Putamen (tissue), 1 donor: Measurements from ENCODE around the gene OGT.
"Not testable (repeated sequence)": the region's sequence is repeated elsewhere in the genome, so short reads cannot be mapped to it uniquely, and the experiment has no call there.

Source experiments
- DNase-seq: peaks from one replicate; pipeline ENCODE4 v3.0.0-alpha.2; 2016; ENCODE audit warnings: low spot score

The OGT gene

DNA sequence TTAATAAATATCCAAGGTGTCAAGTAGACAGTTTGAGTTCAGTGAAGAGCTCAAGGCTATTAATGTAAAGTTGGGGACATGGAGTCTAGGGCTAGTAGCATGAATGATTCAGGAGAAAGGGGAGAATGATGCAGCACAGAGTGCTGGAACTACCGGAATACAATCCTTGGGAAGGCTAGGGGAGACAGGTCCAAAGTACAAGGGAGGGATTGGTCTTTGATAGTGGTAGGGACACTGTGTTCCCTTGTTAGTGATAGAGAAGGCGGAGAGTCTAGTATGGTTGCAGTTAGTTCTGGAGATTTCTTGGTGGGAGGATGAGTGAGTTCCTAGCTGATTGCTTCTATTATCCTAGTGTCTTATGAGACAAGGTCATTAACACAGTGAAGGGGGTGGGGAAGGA, 54.0 kb downstream of the OGT start:
- DNase-seq = no peak

DNA sequence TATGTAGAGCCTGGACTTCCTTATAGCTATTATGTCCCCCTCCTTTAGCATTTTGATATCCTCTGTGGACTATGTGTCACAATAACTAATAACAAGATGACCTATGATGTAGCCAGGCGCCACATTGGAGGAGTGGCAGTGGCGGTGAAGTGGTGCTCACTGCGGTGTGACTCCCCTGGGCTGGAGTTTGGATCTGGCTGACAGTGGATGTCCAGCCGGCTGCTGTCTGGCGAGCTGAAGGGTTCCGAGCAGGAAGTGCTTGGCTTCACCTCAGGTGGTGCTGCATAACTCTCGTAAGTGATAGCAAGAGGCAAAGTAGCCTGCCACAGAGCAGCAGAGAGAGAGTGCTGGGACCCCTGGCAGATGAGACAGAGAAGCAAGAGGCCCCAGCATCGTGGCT, 60.3 kb downstream of the OGT start:
- not testable (repeated sequence) for DNase-seq

DNA sequence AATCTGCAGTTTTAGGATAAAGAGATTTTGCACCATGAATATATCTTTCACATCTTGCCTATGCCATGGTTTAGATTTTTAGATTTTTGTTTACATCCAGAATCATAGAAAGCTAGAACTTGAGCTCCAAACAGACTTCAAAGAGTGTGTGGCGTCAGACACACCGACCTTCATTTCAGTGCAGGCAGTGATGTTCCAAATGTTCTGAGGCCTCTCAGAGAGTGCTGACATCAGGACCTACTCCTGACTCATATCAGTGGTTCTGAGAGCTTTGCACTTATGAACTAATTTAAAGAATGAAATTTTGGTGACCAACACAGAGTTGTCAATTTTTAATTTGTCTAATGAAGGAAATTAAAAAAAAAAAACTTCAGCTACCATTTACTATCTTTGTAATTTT, 67.1 kb downstream of the OGT start:
- no peak for DNase-seq

- no peak for DNase-seq
These were observed 70.7 kb downstream of the OGT start for GRCh38 chrX:71603618-71604017.

- DNase-seq = no peak
These were observed 71.2 kb downstream of the OGT start for GRCh38 chrX:71604141-71604540.

DNA sequence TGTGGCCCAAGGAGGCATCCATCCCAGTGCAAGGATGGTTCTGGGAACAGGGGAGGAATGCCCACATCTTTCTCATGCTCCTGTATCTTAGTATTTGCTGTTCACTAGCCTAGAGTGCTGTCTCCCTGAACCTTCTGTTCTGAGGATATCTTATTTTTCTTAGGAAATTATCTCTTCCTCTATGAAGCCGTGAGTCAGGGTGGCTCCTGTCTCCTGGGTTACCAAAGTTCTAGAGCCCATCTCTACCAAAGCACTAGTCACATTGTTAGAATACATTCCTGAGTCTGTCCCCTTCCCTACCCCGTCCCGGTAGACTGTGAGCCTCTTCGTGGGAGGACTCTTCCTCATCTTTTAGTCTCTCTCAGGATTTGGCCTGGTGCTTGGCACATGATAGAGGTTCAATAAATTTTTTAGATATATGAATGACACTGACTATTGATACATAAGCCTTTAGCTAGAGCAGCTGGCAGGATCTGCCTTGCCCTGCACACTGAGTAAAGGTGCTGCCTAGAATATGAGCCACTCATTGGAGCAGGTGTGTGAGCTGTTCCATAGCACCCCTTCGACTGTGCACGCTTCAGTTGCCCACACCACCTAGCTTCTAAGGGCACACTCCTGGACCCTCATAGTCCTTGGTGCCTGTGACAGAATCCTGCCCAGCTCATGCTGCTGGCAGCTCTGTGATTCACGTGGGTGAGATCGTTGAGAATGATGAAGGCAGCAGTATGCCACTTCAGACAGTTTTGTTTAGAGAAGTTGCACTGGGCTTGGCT, 72.1 kb downstream of the OGT start:
- DNase-seq = no peak

- DNase-seq = no peak
These were observed 73.8 kb downstream of the OGT start for GRCh38 chrX:71606536-71607216.

- DNase-seq = no peak
These were observed 74.6 kb downstream of the OGT start for GRCh38 chrX:71607488-71607887.

DNA sequence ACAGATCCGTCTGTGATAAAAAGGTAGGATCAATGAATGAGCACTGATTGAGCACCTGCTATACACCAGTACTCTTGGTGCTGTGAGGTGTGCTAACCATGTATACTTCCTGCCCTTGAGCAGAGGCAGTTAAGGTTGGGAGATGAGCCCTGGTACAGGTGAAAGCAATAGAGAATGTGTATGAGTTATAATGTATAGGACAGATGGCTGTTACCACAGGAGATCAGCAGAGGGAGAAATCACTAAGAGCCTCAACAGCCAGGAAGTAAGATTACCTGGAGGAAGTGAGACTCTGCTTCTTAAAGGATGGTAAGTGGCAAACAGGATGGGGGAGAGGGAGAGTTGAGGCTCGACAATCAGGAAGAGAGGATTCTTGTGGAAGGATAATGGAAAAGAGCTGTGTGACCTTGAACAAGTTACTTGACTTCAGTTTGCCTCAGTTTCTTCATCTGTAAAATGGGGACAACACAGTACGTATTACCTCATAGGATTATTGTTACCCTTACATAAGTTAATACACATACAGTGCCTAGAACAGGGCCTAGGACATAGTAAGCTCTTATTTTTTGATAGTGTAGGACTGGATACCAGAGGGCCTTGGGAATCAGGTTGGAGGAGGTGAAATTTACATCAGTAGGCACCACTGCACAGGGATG, 76.3 kb downstream of the OGT start:
- no peak for DNase-seq

- DNase-seq = not testable (repeated sequence)
These were observed 78.8 kb downstream of the OGT start for GRCh38 chrX:71611736-71612135.

DNA sequence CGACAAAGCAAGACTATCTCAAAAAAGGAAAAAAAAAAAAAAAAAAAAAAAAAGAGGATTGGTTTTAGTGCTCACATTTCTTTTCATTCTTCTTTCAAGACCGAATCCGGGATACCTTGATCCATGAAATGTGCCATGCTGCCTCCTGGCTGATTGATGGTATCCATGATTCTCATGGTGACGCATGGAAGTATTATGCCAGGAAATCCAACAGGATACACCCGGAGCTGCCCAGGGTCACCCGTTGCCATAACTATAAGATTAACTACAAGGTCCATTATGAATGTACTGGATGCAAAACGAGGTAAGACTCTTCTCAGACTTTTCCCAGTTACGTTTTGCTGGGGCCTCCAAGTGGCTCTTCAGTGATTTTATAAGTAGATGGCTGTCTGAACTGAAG, 79.4 kb downstream of the OGT start:
- no peak for DNase-seq

- no peak for DNase-seq
These were observed 82.2 kb downstream of the OGT start for GRCh38 chrX:71615056-71615455.

GRCh38 chrX:71615954-71616353, 83.0 kb downstream of the OGT start:
- DNase-seq = no peak

GRCh38 chrX:71616672-71617529, 84.0 kb downstream of the OGT start:
- no peak for DNase-seq

DNA sequence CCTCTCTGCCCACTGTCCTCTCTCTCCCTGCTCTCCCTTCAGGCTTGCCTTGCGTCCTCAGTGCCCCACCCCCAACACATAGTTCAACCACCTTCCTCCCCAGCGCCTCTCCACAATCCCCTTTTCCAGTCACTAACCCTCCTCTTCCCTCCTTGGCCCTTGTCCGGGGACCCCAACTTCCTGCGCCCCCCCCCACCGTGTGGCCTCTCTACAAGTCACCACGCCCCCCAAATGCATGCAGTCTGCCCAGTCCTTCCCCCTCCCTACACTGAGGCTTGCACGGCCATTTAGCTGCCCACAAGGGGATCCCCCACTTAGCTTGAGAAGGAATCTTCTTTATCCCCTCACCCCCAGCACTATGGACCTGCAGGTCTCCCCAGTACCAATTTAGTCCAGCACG, 84.8 kb downstream of the OGT start:
- DNase-seq = no peak

GRCh38 chrX:71618303-71618721, 85.4 kb downstream of the OGT start, which contains the start of gene CXCR3:
Gene CXCR3, minus strand, starts transcription at chrX:71618511. Its CDS starts 62 bp downstream, at chrX:71618449.
- no peak for DNase-seq

- DNase-seq = no peak
These were observed 85.9 kb downstream of the OGT start for GRCh38 chrX:71618787-71619186.

DNA sequence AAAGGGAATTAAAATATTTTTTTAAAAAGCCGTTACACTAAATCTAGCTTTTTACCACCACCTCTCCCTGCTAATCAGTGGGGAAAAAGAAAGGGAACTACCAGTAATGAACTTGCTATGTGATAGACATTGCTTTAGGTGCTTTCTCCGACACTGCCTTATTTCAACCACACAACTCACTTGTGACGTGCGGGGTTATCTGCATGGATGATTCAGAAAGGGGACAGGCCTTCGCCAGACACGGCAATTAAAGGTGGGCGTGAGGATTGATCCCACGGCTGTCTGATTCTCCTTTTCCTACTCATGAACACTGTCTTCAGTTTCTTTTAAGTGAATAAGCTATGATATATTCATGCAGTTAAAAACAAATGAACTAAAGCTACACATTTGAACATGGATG, 86.3 kb downstream of the OGT start:
- peak; percentile 13 for DNase-seq

- no peak for DNase-seq
These were observed 87.1 kb downstream of the OGT start for GRCh38 chrX:71619986-71620385.

- no peak for DNase-seq
These were observed 88.7 kb downstream of the OGT start for GRCh38 chrX:71621603-71622002.

DNA sequence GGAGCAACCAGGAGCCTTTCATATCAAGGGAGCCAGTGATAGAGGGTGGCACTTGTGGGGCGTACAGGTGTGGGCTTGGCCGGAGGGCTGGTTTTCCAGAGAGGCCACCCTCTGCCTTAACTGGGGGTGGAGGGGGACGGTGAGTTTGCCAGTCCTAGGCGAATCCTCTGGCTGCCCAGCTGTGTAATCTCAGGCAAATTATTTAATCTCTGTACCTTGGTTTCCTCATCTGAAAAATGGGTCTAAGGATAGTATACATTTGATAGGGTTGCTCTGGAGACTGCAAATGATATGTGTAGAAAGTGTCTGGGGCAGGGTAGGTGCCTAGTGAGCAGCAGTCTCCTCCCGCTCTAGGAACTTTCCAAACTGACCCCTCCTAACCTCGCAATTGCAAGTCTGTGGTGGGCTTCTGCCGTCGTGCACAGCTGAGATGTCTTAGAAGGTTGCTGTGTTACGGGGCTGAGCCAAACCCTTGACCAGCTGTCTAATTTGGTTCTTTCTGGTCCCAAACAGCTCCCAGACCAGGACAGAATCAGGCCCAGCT, 89.2 kb downstream of the OGT start:
- DNase-seq = no peak
